Frontal cortex (tissue), 4 donors: ENCODE measurements around the gene IER3. TPM values are rescaled to one million over a fixed set of nuclear protein-coding genes. Genes with fewer than 3 reads are reported as not detected.
A peak's percentile ranks its signal among the peaks of the same experiment; 100 is the strongest.
"Not testable (repeated sequence)": the region's sequence is repeated elsewhere in the genome, so short reads cannot be mapped to it uniquely, and the experiment has no call there.

Source experiments
- DNase-seq, 2 donors: peaks; one replicate each; pipeline ENCODE4 v3.0.0; 2012; ENCODE audit warnings: low spot score in 2 of 2
- FAIRE-seq: peaks from 2 replicates; lab custom pipeline; 2012; peaks lifted over from hg19 to GRCh38; lab: Jason Lieb, UNC
- total RNA-seq: library from RNA; depleted of rRNA; stranded (reverse); fragments of >200 nt; gene quantifications from one replicate; pipeline ENCODE4 v1.2.3, GENCODE V29; 2014
- donor health status: control.
- donor health status: control.
- donor health status: control.

The IER3 gene
- total RNA-seq, 1 donor from 2014 or later = 2.4 TPM

DNA sequence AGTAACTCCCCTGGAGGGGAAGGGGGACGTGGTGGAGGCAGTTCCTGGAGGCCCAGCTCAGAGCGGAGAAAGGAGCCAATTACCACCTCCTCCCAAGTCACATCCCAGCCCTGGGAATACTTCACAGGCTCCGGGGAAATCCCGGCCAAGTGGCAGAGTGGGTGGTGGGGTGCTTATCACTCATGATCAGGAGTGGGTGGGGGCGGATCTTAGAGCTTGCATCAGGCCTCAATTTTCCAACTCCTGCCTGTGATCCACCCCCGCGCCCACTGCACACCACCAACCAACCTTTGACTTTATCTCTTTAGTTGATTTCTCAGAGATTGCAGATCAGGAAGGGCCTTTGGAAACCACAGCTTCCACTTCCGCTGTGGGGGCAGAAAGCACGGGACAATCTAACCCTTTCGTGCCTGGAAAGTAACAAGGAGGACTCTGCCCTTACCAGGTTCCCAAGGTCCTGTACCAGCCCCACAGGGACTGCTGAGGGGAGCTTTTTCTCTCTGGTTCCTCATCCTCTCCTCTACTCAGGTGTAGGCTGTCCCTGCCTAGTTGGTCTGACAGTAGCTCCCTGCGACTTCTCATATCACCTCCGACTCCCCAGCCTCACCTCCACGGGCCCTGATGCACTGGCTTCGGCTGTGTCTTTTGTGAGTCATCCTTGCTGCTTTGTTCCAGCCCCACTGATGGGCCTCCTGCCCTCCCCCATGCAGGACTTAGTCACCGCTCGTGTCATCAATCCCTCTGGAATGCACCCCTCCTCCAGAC, 24.9 kb upstream of the IER3 start:
- DNase-seq (peak in 1 of 2 donors; percentile 65), FAIRE-seq (no peak)

- DNase-seq (no peak), FAIRE-seq (no peak)
These were observed 24.3 kb upstream of the IER3 start for GRCh38 chr6:30768634-30769087.

DNA sequence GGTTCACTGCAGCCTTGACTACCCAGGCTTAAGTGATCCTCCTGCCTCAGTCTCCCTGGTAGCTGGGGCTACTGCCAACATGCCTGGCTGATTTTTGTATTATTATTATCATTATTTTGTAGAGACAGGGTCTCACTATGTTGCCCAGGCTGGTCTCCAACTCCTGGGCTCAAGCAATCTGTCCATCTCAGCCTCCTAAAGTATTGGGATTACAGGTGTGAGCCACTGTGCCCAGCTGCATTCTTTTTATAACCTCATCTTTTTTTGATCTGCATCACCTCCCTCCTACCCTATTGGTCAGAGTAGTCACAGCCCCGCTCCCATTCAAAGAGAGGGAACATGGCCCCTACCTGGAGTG, 23.6 kb upstream of the IER3 start:
- DNase-seq = no peak
- FAIRE-seq = no peak

DNA sequence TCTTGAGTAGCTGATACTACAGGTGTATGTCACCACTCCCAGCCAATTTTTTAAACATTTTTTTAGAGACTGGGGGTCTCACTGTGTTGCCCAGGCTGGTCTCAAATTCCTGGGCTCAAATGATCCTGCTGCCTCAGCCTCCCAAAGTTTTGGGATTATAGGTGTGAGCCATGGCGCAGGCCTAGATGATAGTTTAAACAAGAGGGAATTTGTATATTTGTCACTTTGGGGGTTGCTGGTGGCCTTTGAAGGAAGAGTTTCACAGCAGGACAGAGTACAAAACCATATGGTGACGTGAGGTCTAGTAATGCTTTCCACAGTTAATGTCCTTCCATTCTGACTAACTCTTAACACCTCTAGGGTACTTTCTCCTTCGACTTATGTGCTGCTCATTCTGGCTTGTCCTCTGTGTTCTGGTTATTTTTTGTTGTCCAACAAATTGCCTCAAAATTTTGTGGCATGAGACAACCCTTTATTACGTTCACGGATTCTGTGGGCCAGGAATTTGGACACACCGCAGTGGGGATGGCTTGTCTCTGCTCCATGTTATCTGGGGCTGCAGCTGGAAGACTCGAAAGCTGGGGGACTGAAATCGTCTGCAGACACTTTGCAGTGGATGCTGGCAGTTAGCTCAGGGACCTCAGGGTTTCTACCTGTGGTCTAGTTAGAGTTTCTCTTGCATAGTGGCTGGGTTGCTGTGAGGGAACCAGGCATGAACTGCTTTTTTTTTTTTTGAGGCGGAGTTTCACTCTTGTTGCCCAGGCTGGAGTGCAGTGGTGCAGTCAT, 23.0 kb upstream of the IER3 start:
- FAIRE-seq = no peak
- no peak for DNase-seq

DNA sequence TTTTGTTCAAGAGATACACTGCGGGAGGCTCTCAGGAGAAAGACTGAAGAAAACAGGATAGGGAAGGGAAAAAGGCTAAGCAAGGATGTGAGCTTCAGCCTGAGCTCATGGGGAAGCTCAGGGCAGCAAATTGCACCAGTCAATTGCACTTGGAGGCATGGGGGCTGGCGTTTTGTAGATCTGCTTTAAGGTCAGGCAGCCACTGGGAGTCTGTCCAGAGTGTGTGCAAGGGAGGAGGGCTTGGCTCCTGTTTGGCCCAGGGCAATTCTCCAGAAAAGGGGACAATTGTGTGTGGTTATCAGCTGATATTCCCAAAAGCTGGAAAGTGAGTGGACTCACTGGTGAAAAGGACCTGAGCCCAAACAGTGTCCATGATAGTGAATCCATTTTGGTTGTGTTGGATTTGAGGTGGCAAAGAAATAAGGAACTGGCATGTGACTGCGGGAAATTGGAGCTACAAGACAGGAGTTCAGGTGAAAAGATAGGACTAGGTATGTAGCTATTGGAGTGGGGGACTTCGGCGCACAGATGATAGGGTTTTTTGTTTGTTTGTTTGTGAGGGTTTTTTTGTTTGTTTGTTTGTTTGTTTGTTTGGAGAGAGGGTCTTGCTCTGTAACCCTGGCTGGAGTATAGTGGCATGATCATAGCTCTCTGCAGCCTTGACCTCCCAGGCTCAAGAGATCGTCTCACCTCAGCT, 22.3 kb upstream of the IER3 start:
- DNase-seq = no peak
- FAIRE-seq = no peak

DNA sequence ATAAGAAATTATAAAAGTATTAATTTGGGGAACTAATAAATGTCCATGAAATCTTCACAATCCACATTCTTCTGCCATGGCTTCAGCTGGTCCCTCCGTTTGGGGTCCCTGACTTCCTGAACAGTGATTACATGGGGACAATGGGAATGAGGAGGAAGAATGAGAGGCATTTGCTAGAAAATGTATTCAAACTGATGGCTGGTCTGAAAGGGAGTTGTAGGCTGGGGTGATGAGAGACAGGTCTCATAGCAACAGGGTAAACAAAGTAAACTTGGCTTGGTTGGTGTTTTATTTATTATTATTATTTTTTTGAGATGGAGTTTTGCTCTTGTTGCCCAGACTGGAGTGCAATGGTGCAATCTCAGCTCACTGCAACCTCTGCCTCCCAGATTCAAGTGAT, 21.1 kb upstream of the IER3 start:
- FAIRE-seq, DNase-seq: not testable (repeated sequence)

DNA sequence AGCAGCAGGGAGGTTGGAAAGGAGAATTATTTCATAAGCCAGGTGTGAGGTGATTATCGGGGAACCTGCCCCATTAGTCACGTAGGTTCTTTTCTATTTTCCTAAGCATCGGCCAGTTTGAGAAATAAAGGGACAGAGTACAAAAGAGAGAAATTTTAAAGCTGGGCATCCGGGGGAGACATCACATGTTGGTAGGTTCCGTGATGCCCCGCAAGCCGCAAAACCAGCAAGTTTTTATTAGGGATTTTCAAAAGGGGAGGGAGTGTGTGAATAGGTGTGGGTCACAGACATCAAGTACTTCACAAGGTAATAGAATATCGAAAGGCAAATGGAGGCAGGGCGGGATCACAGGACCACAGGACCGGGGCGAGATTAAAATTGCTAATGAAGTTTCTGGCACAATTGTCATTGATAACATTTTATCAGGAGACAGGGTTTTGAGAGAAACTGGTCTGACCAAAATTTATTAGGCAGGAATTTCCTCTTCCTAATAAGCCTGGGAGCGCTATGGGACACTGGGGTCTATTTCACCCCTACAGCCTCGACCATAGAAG, 20.2 kb upstream of the IER3 start:
- not testable (repeated sequence) for FAIRE-seq, DNase-seq

GRCh38 chr6:30763618-30764489, 19.5 kb upstream of the IER3 start:
- no peak for FAIRE-seq
- no peak for DNase-seq

DNA sequence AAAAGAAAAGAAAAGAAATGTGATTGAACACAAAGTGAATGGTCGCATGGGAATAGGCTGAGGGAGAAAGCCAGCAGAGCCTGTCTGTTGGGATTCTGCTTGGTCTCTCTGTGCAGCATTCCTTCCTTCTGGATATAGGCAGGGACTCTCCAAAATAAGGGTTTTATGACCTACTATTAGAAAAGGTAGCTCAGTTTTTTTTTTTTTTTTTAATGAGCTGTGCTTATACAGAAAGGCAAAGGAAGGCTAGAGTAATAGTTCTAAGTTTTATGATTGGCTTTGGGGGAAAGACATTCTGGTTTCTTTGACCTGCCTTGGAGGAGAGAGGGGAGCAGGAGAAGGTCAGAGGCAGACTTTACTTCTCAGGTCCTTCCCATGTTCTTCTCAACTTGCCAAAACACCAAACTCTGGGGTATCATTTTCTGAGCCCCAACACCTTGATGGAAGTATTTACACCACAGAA, 18.8 kb upstream of the IER3 start:
- FAIRE-seq = no peak
- no peak for DNase-seq

DNA sequence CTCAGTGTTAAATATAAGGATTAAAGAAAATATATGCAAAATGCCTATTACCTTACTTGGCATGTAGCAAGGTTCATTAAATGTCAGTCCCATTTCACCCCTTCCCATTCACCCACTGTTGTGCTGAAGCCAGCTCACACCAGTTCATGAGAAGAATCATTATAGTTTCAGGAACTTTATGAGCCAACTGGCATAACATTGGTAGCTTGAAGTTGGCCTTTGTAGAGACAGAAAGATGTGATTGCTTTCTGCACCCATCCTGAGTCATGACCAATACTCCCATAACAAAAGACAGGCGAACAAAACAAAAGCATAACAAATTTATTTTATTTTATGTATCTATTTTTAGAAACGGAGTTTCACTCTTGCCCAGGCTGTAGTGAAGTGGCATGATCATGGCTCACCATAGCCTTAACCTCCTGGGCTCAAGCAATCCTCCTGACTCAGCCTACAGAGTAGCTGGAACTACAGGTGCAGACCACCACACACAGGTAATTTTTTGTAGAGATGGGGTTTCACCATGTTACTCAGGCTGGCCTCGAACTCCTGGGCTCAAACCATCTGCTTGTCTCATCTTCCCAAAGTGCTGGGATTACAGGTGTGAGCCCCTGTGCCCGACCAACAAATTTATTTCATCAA, 17.6 kb upstream of the IER3 start:
- DNase-seq = no peak
- no peak for FAIRE-seq

DNA sequence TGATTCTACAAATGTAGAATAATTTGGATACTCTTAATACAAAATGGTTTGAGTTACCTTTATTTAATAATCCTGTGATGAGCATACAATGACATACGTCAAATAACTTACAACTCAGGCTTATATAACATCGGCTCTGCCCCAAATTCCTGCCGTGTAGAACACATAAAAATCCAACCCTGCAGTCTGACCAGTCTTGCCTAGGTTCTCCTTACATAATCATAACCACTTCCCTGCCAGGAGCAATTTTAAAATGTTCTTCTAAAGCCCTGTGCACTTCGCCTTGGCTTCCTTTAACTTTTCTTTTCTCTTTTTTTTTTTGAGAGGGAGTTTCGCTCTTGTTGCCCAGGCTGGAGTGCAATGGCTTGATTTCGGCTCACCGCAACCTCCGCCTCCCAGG, 16.2 kb upstream of the IER3 start:
- no peak for FAIRE-seq
- DNase-seq = no peak

GRCh38 chr6:30759575-30760239, 15.4 kb upstream of the IER3 start:
- no peak for DNase-seq
- FAIRE-seq = no peak

GRCh38 chr6:30757261-30757904, 13.0 kb upstream of the IER3 start:
- no peak for DNase-seq
- no peak for FAIRE-seq

DNA sequence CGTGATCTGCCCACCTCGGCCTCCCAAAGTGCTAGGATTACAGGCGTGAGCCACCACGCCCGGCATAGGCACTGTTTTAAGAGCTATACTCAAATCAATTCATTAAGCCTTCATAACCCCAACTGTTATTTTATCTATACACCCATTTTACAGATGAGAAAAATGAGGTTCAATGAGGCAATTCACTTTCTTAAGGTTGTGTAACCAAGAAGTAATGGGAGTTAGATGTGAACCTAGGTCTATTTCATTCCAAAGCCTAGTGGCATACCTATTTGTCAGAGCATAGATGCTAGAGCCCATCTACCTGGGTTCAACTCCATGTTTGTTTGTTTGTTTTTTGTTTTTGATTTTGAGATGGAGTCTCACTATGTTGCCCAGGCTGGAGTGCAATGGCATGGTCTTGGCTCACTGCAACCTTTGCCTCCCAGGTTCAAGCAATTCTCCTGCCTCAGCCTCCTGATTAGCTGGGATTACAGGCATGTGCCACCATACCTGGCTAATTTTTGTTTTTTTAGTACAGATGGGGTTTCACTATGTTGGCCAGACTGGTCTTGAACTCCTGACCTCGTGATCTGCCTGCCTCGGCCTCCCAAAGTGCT, 12.2 kb upstream of the IER3 start:
- FAIRE-seq, DNase-seq: not testable (repeated sequence)

- FAIRE-seq (no peak), DNase-seq (no peak)
These were observed 10.3 kb upstream of the IER3 start for GRCh38 chr6:30754631-30755030.

- DNase-seq (no peak), FAIRE-seq (no peak)
These were observed 8.0 kb upstream of the IER3 start for GRCh38 chr6:30752157-30752927.

- no peak for FAIRE-seq
- DNase-seq = no peak
These were observed 6.0 kb upstream of the IER3 start for GRCh38 chr6:30750379-30750668.
